H1 (cell line): ENCODE data around the gene ARSB. TPM values are rescaled to one million over a fixed set of nuclear protein-coding genes. Genes with fewer than 3 reads are reported as not detected.
A peak's percentile ranks its signal among the peaks of the same experiment; 100 is the strongest.

Experiments used
- CTCF ChIA-PET: fragments of 300-600 bp; sonication (Branson Sonifier 250); formaldehyde crosslinking; loops from one replicate; lab custom pipeline; 2021; ENCODE audit not compliant: partially characterized antibody; lab: Charles Lee
- POLR2A ChIA-PET: fragments of 300-600 bp; sonication (Branson Sonifier 250); formaldehyde crosslinking; loops from one replicate; lab custom pipeline; 2021; ENCODE audit warnings: inconsistent platforms; ENCODE audit not compliant: partially characterized antibody; lab: Charles Lee
- DNase-seq, 2 experiments: peaks; one replicate each; pipeline versions ENCODE4 v3.0.0 to v3.0.0-alpha.2; 2010 to 2022; ENCODE audit warnings: low spot score in 2 of 2, low read depth in 1 of 2, mixed read lengths in 1 of 2
- FAIRE-seq: peaks from 2 replicates; lab custom pipeline; 2011; peaks lifted over from hg19 to GRCh38; lab: Jason Lieb, UNC
- H2AFZ ChIP-seq: 2 replicates; pipeline ENCODE4 v1.8.1; 2012; ENCODE audit warnings: low read length, inconsistent platforms
- H2AK5ac ChIP-seq: 2 replicates; pipeline ENCODE4 v1.6.1; 2013; ENCODE audit warnings: low read depth, low read length
- H2BK120ac ChIP-seq: replicated peaks from 2 replicates; pipeline ENCODE3; 2013; ENCODE audit warnings: low read depth, low read length, inconsistent platforms
- H2BK12ac ChIP-seq: 2 replicates; pipeline ENCODE4 v1.6.1; 2013; ENCODE audit warnings: low read depth, low read length
- H2BK15ac ChIP-seq: 2 replicates; pipeline ENCODE4 v1.6.1; 2013; ENCODE audit warnings: low read length
- H2BK20ac ChIP-seq: 2 replicates; pipeline ENCODE4 v1.6.1; 2013; ENCODE audit warnings: low read length
- H2BK5ac ChIP-seq: 2 replicates; pipeline ENCODE4 v1.6.1; 2013; ENCODE audit warnings: low read depth, low read length
- H3K14ac ChIP-seq: 2 replicates; pipeline ENCODE4 v1.6.1; 2013; ENCODE audit warnings: inconsistent platforms; ENCODE audit not compliant: insufficient read length
- H3K18ac ChIP-seq: 2 replicates; pipeline ENCODE4 v1.6.1; 2013; ENCODE audit warnings: low read length; ENCODE audit errors: extremely low read depth
- H3K23ac ChIP-seq: 2 replicates; pipeline ENCODE4 v1.6.1; 2013; ENCODE audit warnings: inconsistent platforms; ENCODE audit not compliant: insufficient read length
- H3K23me2 ChIP-seq: 2 replicates; pipeline ENCODE4 v1.6.1; 2013; ENCODE audit warnings: low read depth, low read length
- H3K27ac ChIP-seq: 2 replicates; pipeline ENCODE4 v1.6.1; 2011; ENCODE audit warnings: low read depth, low read length, inconsistent platforms
- H3K27me3 ChIP-seq, 4 experiments: replicated peaks in 1 of 4; 1 replicate in 1 of 4; 2 replicates in 3 of 4; pipeline versions ENCODE4 v1.6.1 to v1.8.1; 2011 to 2013; ENCODE audit warnings: low read length in 3 of 4, mild to moderate bottlenecking in 3 of 4, inconsistent platforms in 2 of 4, mixed read lengths in 2 of 4, moderate library complexity in 1 of 4; ENCODE audit not compliant: control insufficient read depth in 3 of 4, insufficient read depth in 3 of 4; ENCODE audit errors: extremely low read depth in 1 of 4
- H3K36me3 ChIP-seq, 4 experiments: 2 replicates each; pipeline versions ENCODE4 v1.6.1 to v1.8.1; 2011 to 2013; ENCODE audit warnings: mild to moderate bottlenecking in 4 of 4, low read length in 3 of 4, moderate library complexity in 2 of 4, control low read depth in 1 of 4, inconsistent platforms in 1 of 4; ENCODE audit not compliant: insufficient read depth in 4 of 4, control insufficient read depth in 2 of 4
- H3K4ac ChIP-seq: replicated peaks from 2 replicates; pipeline ENCODE3; 2013; ENCODE audit warnings: low read length, low read depth, mixed read lengths, inconsistent platforms; ENCODE audit not compliant: insufficient read length
- H3K4me1 ChIP-seq, 4 experiments: replicated peaks in 1 of 4; 1 replicate in 1 of 4; 2 replicates in 3 of 4; pipeline versions ENCODE4 v1.6.1 to v1.8.1; 2011 to 2013; ENCODE audit warnings: low read length in 3 of 4, inconsistent platforms in 2 of 4, mixed read lengths in 1 of 4; ENCODE audit not compliant: insufficient read depth in 4 of 4, control insufficient read depth in 3 of 4
- H3K4me2 ChIP-seq, 2 experiments: 2 replicates each; pipeline versions ENCODE4 v1.6.1 to v1.8.1; 2011 to 2013; ENCODE audit warnings: low read depth in 2 of 2, low read length in 2 of 2, control low read depth in 1 of 2, inconsistent platforms in 1 of 2, mild to moderate bottlenecking in 1 of 2; ENCODE audit not compliant: insufficient read depth in 1 of 2
- H3K4me3 ChIP-seq, 4 experiments: fragments of 200-600, 300-600 bp in 1 of 4; sonication (generic), shearing (Covaris generic), sonication (Bioruptor Twin) in 1 of 4; 2 replicates each; pipeline versions ENCODE4 v1.5.1 to v1.8.1; 2011 to 2016; ENCODE audit warnings: low read length in 4 of 4, low read depth in 3 of 4, control low read depth in 2 of 4, inconsistent platforms in 2 of 4, mild to moderate bottlenecking in 2 of 4, mixed read lengths in 1 of 4, moderate library complexity in 1 of 4; ENCODE audit not compliant: insufficient read depth in 2 of 4; ENCODE audit errors: extremely low read depth in 1 of 4
- H3K56ac ChIP-seq: replicated peaks from 2 replicates; pipeline ENCODE3; 2013; ENCODE audit warnings: low read depth, mild to moderate bottlenecking, mixed read lengths, low read length, inconsistent platforms; ENCODE audit not compliant: insufficient read length
- H3K79me1 ChIP-seq: 2 replicates; pipeline ENCODE4 v1.6.1; 2013; ENCODE audit warnings: low read depth, low read length, control low read depth
- H3K79me2 ChIP-seq, 2 experiments: 2 replicates each; pipeline versions ENCODE4 v1.6.1 to v1.8.1; 2012 to 2013; ENCODE audit warnings: low read length in 2 of 2, mild to moderate bottlenecking in 2 of 2, inconsistent platforms in 1 of 2; ENCODE audit not compliant: insufficient read depth in 2 of 2, control insufficient read depth in 1 of 2
- H3K9ac ChIP-seq, 4 experiments: replicated peaks in 1 of 4; 1 replicate in 1 of 4; 2 replicates in 3 of 4; pipeline versions ENCODE4 v1.6.1 to v1.8.1; 2011 to 2013; ENCODE audit warnings: low read depth in 3 of 4, low read length in 3 of 4, control low read depth in 2 of 4, mild to moderate bottlenecking in 2 of 4, moderate library complexity in 2 of 4, inconsistent platforms in 1 of 4; ENCODE audit errors: extremely low read depth in 1 of 4
- H3K9me3 ChIP-seq, 2 experiments: 2 replicates each; pipeline versions ENCODE4 v1.6.1 to v1.8.1; 2012 to 2013; ENCODE audit warnings: mild to moderate bottlenecking in 2 of 2, moderate library complexity in 2 of 2, control low read depth in 1 of 2, inconsistent platforms in 1 of 2, low read depth in 1 of 2, low read length in 1 of 2, mixed read lengths in 1 of 2; ENCODE audit not compliant: insufficient read depth in 2 of 2
- H4K20me1 ChIP-seq, 2 experiments: replicated peaks in 1 of 2; 2 replicates each; pipeline versions ENCODE3 to v1.8.1; 2011 to 2013; ENCODE audit warnings: inconsistent platforms in 2 of 2, low read length in 2 of 2, mild to moderate bottlenecking in 1 of 2; ENCODE audit not compliant: insufficient read depth in 2 of 2, control insufficient read depth in 1 of 2
- H4K5ac ChIP-seq: 2 replicates; pipeline ENCODE4 v1.6.1; 2013; ENCODE audit warnings: low read length, low read depth, mixed read lengths, inconsistent platforms; ENCODE audit not compliant: insufficient read length
- H4K8ac ChIP-seq: 2 replicates; pipeline ENCODE4 v1.8.0; 2013; ENCODE audit warnings: mild to moderate bottlenecking, moderate library complexity, low read length, inconsistent platforms; ENCODE audit not compliant: insufficient read depth; ENCODE audit errors: extremely low read depth
- H4K91ac ChIP-seq: replicated peaks from 2 replicates; pipeline ENCODE3; 2013; ENCODE audit warnings: low read length, mixed read lengths, inconsistent platforms; ENCODE audit not compliant: insufficient read length
- ASH2L ChIP-seq: fragments of 200-600, 300-600 bp; sonication (generic); IDR thresholded peaks from one replicate; pipeline ENCODE4 v1.7.1; 2017; ENCODE audit warnings: low read length
- FOSL1 ChIP-seq: IDR thresholded peaks from 2 replicates; pipeline ENCODE4 v1.6.1; 2011; ENCODE audit warnings: mild to moderate bottlenecking, low read depth, low read length, moderate library complexity; ENCODE audit not compliant: insufficient read depth
- MAFK ChIP-seq: IDR thresholded peaks from 2 replicates; pipeline ENCODE4 v1.6.1; 2012; ENCODE audit warnings: low read depth, mild to moderate bottlenecking, improper control_type of control experiment, low read length
- POLR2A ChIP-seq, 2 experiments: IDR thresholded peaks; 1 replicate in 1 of 2; 2 replicates in 1 of 2; pipeline ENCODE4 v1.6.1; 2011; ENCODE audit warnings: low read depth in 2 of 2, low read length in 2 of 2, mild to moderate bottlenecking in 2 of 2; ENCODE audit errors: control extremely low read depth in 1 of 2
- SIRT6 ChIP-seq: IDR thresholded peaks from one replicate; pipeline ENCODE4 v1.7.1; 2012; ENCODE audit warnings: low read length, inconsistent platforms
- TAF1 ChIP-seq: IDR thresholded peaks from 2 replicates; pipeline ENCODE4 v1.6.1; 2011; ENCODE audit warnings: mild to moderate bottlenecking, low read depth, low read length
- TEAD4 ChIP-seq: IDR thresholded peaks from 2 replicates; pipeline ENCODE4 v1.6.1; 2012; ENCODE audit warnings: low read depth, low read length, inconsistent platforms, mixed read lengths
- WGBS, 2 experiments: shearing (Covaris generic) in 1 of 2; methylation state at CpG; one replicate each; pipeline versions ENCODE4 v1.1.6 to v1.1.7; 2013 to 2015; ENCODE audit warnings: low lambda C conversion rate in 2 of 2, mixed read lengths in 2 of 2, inconsistent platforms in 1 of 2, low coverage in 1 of 2, missing lambda C conversion rate in 1 of 2; ENCODE audit not compliant: insufficient replicate concordance in 2 of 2, insufficient coverage in 1 of 2, insufficient read length in 1 of 2; ENCODE audit errors: extremely low coverage in 1 of 2, missing lambda C conversion rate in 1 of 2; 5-methylcytosine and 5-hydroxymethylcytosine counted together
- polyA plus RNA-seq, 7 experiments: library from polyadenylated mRNA; depleted of rRNA in 3 of 7; stranded (reverse) in 5 of 7; unstranded in 2 of 7; fragments of >200 nt in 5 of 7; fragments of 200-250 nt in 2 of 7; gene quantifications; 1 replicate in 5 of 7; 2 replicates in 1 of 7; 4 replicates in 1 of 7; pipeline versions ENCODE4 v1.2.1 to v1.2.3, GENCODE V29; 2011 to 2013; ENCODE audit warnings: missing spikeins in 2 of 7, mixed read lengths in 2 of 7
- total RNA-seq: library from RNA; stranded (reverse); fragmentation: NEBNext Ultra II Directional; extraction: Animal tissue kit (Norgen Biotek cat#: 25700); gene quantifications from 2 replicates; pipeline ENCODE4 v1.2.1, GENCODE V29; 2021

ARSB gene
- total and polyA plus RNA-seq, 2 of the 8 experiments (the other 6 are each of a cell fraction or from before 2014, with no cell fraction given), result 6.4 to 13.9 TPM

GRCh38 chr5:78741019-78741418 is 244.1 kb downstream of the ARSB start:
- Histone ChIP-seq H3K14ac (no peak overlapping the region), H3K23ac (no peak overlapping the region), H3K27me3 (no peaks in the 10 kb centered on the region), H3K4me3 (no peak overlapping the region), H2BK15ac (no peak overlapping the region), H3K9ac (no peak overlapping the region), H3K23me2 (no peaks in the 10 kb centered on the region), H3K4ac (no peak overlapping the region), H2AFZ (no peak overlapping the region), H3K27ac (no peak overlapping the region), H3K4me1 (no peaks in the 10 kb centered on the region), H3K9me3 (no peaks in the 10 kb centered on the region), H3K79me1 (no peaks in the 10 kb centered on the region), H2AK5ac (no peak overlapping the region), H4K5ac (no peak overlapping the region), H2BK5ac (no peak overlapping the region), H3K4me2 (no peak overlapping the region), H4K8ac (no peak overlapping the region), H3K18ac (no peak overlapping the region), H4K20me1 (no peaks in the 10 kb centered on the region), H2BK12ac (no peak overlapping the region), H3K36me3 (no peaks in the 10 kb centered on the region), H3K79me2 (no peaks in the 10 kb centered on the region), H4K91ac (no peak overlapping the region), H2BK20ac (no peak overlapping the region), H2BK120ac (no peak overlapping the region), H3K56ac (no peak overlapping the region)
- CTCF ChIA-PET, result no interaction called here
- DNase-seq (no peak), FAIRE-seq (no peak)
- POLR2A ChIA-PET, result no interaction called here
- no peak for TF ChIP-seq ASH2L
- no peak for TF ChIP-seq TAF1
- TF ChIP-seq SIRT6, result no peak
- TF ChIP-seq FOSL1, result no peak
- peak; percentile 36; the same call in 1 of the 2 replicates for TF ChIP-seq MAFK
- TF ChIP-seq POLR2A (IDR thresholded peaks at IDR 0.05; ENCODE audit: control extremely low read depth in 1 of 2, low read depth in 2 of 2, low read length in 2 of 2), result no peak
- TF ChIP-seq TEAD4, result no peak
- 80% methylated on average over 1 of the region's 1 CpG; no CpG with 5 or more reads in 1 of the 2 experiments for WGBS, 2 experiments
